OCI-LY1 (cell line): Measurements from ENCODE around the gene ANGPTL8.

Experiments used
- CTCF ChIP-seq: fragments of 200-600 bp; sonication (generic), shearing (Covaris generic); IDR thresholded peaks from 2 replicates; pipeline ENCODE4 v1.5.1; 2017; ENCODE audit warnings: mild to moderate bottlenecking, antibody characterized with exemption, low read length, moderate library complexity, mixed read lengths
- EZH2 ChIP-seq: fragments of 200-600 bp; sonication (generic), shearing (Covaris generic); IDR thresholded peaks from 2 replicates; pipeline ENCODE4 v1.8.0; 2017; ENCODE audit warnings: borderline replicate concordance, mixed run types, mild to moderate bottlenecking, antibody characterized with exemption, low read length, moderate library complexity, mixed read lengths

- TF ChIP-seq CTCF = no peak
- TF ChIP-seq EZH2 = no peak
Measured at GRCh38 chr19:11274533-11275086, 35.2 kb downstream of the ANGPTL8 start.
